A549 (cell line): ENCODE results near the gene AP5S1.

Experiments used
- CHD2 ChIP-seq: fragments of 150-350 bp; IDR thresholded peaks from 2 replicates; pipeline ENCODE4 v1.6.1; 2014; ENCODE audit warnings: low read length; ENCODE audit not compliant: partially characterized antibody
- ESRRA ChIP-seq: fragments of 150-350 bp; IDR thresholded peaks from 2 replicates; pipeline ENCODE4 v1.6.1; 2014; ENCODE audit warnings: mild to moderate bottlenecking, low read length, borderline replicate concordance
- FOSL2 ChIP-seq, 2 experiments: fragments of 450-650 bp in 1 of 2; fragments of >200 bp in 1 of 2; sonication (Bioruptor Twin) in 1 of 2; formaldehyde crosslinking; IDR thresholded peaks; 2 replicates each; pipeline versions ENCODE4 v1.5.0 to v1.6.1; 2016 to 2020; ENCODE audit warnings: mild to moderate bottlenecking in 1 of 2, moderate library complexity in 1 of 2
- HOXA7 ChIP-seq: fragments of 250-450 bp; sonication (Bioruptor Pico); IDR thresholded peaks from 2 replicates; pipeline ENCODE4 v1.5.0; 2020; ENCODE audit warnings: mild to moderate bottlenecking, moderate library complexity
- JUN ChIP-seq, 2 experiments: fragments of >200 bp; sonication (Bioruptor Twin); formaldehyde crosslinking; IDR thresholded peaks; 2 replicates in 1 of 2; 3 replicates in 1 of 2; pipeline ENCODE4 v1.6.1; 2016 to 2017
- MAFK ChIP-seq: fragments of 450-650 bp; IDR thresholded peaks from 2 replicates; pipeline ENCODE4 v1.6.1; 2014; ENCODE audit not compliant: partially characterized antibody
- MAZ ChIP-seq: fragments of 150-350 bp; IDR thresholded peaks from 2 replicates; pipeline ENCODE4 v1.6.1; 2014; ENCODE audit warnings: antibody characterized with exemption, low read depth, low read length, borderline replicate concordance
- NFE2L2 ChIP-seq: fragments of 150-350 bp; conservative IDR thresholded peaks from 2 replicates; pipeline ENCODE4 v1.6.1; 2014; ENCODE audit warnings: low read length
- TP53 ChIP-seq: fragments of 250-450 bp; sonication (Bioruptor Pico); IDR thresholded peaks from 2 replicates; pipeline ENCODE4 v1.5.0; 2021; ENCODE audit warnings: mild to moderate bottlenecking, moderate library complexity
- TF ChIP-seq, protein P1 (sequence below): fragments of >200 bp; sonication (Bioruptor Twin); formaldehyde crosslinking; IDR thresholded peaks from 3 replicates; pipeline ENCODE4 v1.5.1; 2016

DNA sequence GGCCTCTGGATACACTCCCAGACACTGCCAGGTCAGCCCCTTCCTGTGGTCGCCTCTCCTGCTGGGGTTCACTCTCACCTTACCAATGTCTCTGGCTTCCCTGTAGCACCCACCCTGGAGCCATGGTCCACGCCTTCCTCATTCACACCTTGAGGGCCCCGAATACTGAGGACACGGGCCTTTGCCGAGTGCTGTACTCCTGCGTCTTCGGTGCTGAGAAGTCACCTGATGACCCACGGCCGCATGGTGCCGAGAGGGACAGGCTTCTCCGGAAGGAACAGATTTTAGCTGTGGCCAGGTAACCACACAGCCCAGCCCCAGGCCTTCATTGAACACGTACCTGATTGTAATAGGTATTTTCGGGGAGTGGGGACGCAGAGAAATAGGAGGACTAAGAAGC is 1.6 kb downstream of the AP5S1 start:
- no peak for TF ChIP-seq HOXA7 (CRISPR knock-in tag)
- no peak for TF ChIP-seq ESRRA
- TF ChIP-seq, protein P1, sequence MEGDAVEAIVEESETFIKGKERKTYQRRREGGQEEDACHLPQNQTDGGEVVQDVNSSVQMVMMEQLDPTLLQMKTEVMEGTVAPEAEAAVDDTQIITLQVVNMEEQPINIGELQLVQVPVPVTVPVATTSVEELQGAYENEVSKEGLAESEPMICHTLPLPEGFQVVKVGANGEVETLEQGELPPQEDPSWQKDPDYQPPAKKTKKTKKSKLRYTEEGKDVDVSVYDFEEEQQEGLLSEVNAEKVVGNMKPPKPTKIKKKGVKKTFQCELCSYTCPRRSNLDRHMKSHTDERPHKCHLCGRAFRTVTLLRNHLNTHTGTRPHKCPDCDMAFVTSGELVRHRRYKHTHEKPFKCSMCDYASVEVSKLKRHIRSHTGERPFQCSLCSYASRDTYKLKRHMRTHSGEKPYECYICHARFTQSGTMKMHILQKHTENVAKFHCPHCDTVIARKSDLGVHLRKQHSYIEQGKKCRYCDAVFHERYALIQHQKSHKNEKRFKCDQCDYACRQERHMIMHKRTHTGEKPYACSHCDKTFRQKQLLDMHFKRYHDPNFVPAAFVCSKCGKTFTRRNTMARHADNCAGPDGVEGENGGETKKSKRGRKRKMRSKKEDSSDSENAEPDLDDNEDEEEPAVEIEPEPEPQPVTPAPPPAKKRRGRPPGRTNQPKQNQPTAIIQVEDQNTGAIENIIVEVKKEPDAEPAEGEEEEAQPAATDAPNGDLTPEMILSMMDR = no peak
- TF ChIP-seq NFE2L2 = no peak
- no peak for TF ChIP-seq JUN (IDR thresholded peaks at IDR 0.05)
- TF ChIP-seq FOSL2 (IDR thresholded peaks at IDR 0.05) = no peak
- TF ChIP-seq FOSL2 (CRISPR knock-in tag; IDR thresholded peaks at IDR 0.05) = no peak
- no peak for TF ChIP-seq TP53 (CRISPR knock-in tag)
- no peak for TF ChIP-seq CHD2
- no peak for TF ChIP-seq MAFK
- TF ChIP-seq MAZ = no peak
